PC-9 (cell line): ENCODE measurements around the gene FXYD4.
"Not testable (repeated sequence)": the region's sequence is repeated elsewhere in the genome, so short reads cannot be mapped to it uniquely, and the experiment has no call there.

Source experiments
- CTCF ChIP-seq: fragments of 200-600 bp; sonication (generic); conservative IDR thresholded peaks from 2 replicates; pipeline ENCODE4 v1.6.1; 2017; ENCODE audit warnings: mixed run types, antibody characterized with exemption, mild to moderate bottlenecking, moderate library complexity
- EZH2 ChIP-seq: fragments of 200-600 bp; sonication (generic); IDR thresholded peaks from 2 replicates; pipeline ENCODE4 v1.8.0; 2017; ENCODE audit warnings: antibody characterized with exemption, low read depth

- TF ChIP-seq EZH2, CTCF: not testable (repeated sequence)
Measured at GRCh38 chr10:43337536-43337935, 33.9 kb upstream of the FXYD4 start.
